SK-N-SH (cell line): ENCODE measurements around the gene TRIP13. TPM values are rescaled to one million over a fixed set of nuclear protein-coding genes. Genes with fewer than 3 reads are reported as not detected.

Source experiments
- CTCF ChIA-PET: fragments of 300-600, 350-600 bp; formaldehyde crosslinking; extraction: SDS; loops from one replicate; lab custom pipeline; 2021; lab: Yijun Ruan, JAX
- POLR2A ChIA-PET: fragments of 350-600 bp; sonication (Branson Sonifier 250); formaldehyde crosslinking; extraction: SDS; loops from one replicate; lab custom pipeline; 2020; ENCODE audit warnings: antibody characterized with exemption, inconsistent platforms; lab: Yijun Ruan, JAX
- DNase-seq: peaks from one replicate; pipeline ENCODE4 v3.0.0; 2012
- H2AFZ ChIP-seq: fragments of 200-600 bp; sonication (generic); 2 replicates; pipeline ENCODE4 v1.8.1; 2016; ENCODE audit warnings: antibody characterized with exemption, mild to moderate bottlenecking, low read depth
- H3F3A ChIP-seq: fragments of 200-600 bp; sonication (generic); replicated peaks from 2 replicates; pipeline ENCODE3; 2016; ENCODE audit warnings: antibody characterized with exemption, mild to moderate bottlenecking; ENCODE audit not compliant: insufficient read depth
- H3K27ac ChIP-seq, 2 experiments: fragments of 200-500 bp in 1 of 2; fragments of 200-600 bp in 1 of 2; sonication (Bioruptor generic) in 1 of 2; sonication (generic), shearing (Covaris generic) in 1 of 2; 2 replicates each; pipeline versions ENCODE4 v1.5.1 to v1.6.1; 2014 to 2016; ENCODE audit warnings: low read depth in 2 of 2, inconsistent platforms in 1 of 2, low read length in 1 of 2, mild to moderate bottlenecking in 1 of 2, mixed read lengths in 1 of 2
- H3K27me3 ChIP-seq: fragments of 200-600 bp; sonication (generic), shearing (Covaris generic); 2 replicates; pipeline ENCODE4 v1.6.1; 2016; ENCODE audit warnings: mixed run types; ENCODE audit not compliant: insufficient read depth
- H3K36me3 ChIP-seq, 2 experiments: fragments of 200-500 bp in 1 of 2; fragments of 200-600 bp in 1 of 2; sonication (Bioruptor generic) in 1 of 2; sonication (generic) in 1 of 2; replicated peaks in 1 of 2; 2 replicates each; pipeline versions ENCODE3 to v1.5.1; 2014 to 2016; ENCODE audit warnings: low read length in 1 of 2, mild to moderate bottlenecking in 1 of 2; ENCODE audit not compliant: insufficient read depth in 2 of 2, control insufficient read depth in 1 of 2
- H3K4me1 ChIP-seq, 2 experiments: fragments of 200-500 bp in 1 of 2; fragments of 200-600 bp in 1 of 2; sonication (Bioruptor generic) in 1 of 2; sonication (generic), shearing (Covaris generic) in 1 of 2; 2 replicates each; pipeline versions ENCODE4 v1.5.1 to v1.6.1; 2014 to 2016; ENCODE audit warnings: low read depth in 1 of 2, low read length in 1 of 2, mixed run types in 1 of 2; ENCODE audit not compliant: insufficient read depth in 2 of 2, control insufficient read depth in 1 of 2
- H3K4me2 ChIP-seq: fragments of 200-600 bp; sonication (generic), shearing (Covaris generic); 2 replicates; pipeline ENCODE4 v1.6.1; 2017; ENCODE audit warnings: mixed run types
- H3K4me3 ChIP-seq, 2 experiments: fragments of 200-500 bp in 1 of 2; fragments of 200-600 bp in 1 of 2; sonication (Bioruptor generic) in 1 of 2; sonication (generic), shearing (Covaris generic) in 1 of 2; 2 replicates each; pipeline versions ENCODE4 v1.5.1 to v1.8.1; 2014 to 2016; ENCODE audit warnings: low read depth in 2 of 2, inconsistent platforms in 1 of 2, low read length in 1 of 2, mild to moderate bottlenecking in 1 of 2, mixed read lengths in 1 of 2, moderate library complexity in 1 of 2
- H3K79me2 ChIP-seq: fragments of 200-600 bp; sonication (generic); 2 replicates; pipeline ENCODE4 v1.8.1; 2017; ENCODE audit warnings: mild to moderate bottlenecking; ENCODE audit not compliant: insufficient read depth
- H3K9ac ChIP-seq: fragments of 200-600 bp; sonication (generic); 2 replicates; pipeline ENCODE4 v1.6.1; 2017; ENCODE audit warnings: mixed run types
- H3K9me2 ChIP-seq: fragments of 200-600 bp; sonication (generic); 2 replicates; pipeline ENCODE4 v1.6.1; 2017; ENCODE audit warnings: mixed run types
- H3K9me3 ChIP-seq: fragments of 200-600 bp; sonication (generic); 2 replicates; pipeline ENCODE4 v1.6.1; 2017; ENCODE audit warnings: mixed run types, mild to moderate bottlenecking, moderate library complexity
- H4K20me1 ChIP-seq: fragments of 200-600 bp; sonication (generic); 2 replicates; pipeline ENCODE4 v1.6.1; 2017; ENCODE audit warnings: mild to moderate bottlenecking, mixed run types; ENCODE audit not compliant: insufficient read depth
- CHD2 ChIP-seq: fragments of 150-350 bp; IDR thresholded peaks from 2 replicates; pipeline ENCODE4 v1.6.1; 2018; ENCODE audit warnings: low read length; ENCODE audit not compliant: partially characterized antibody
- FOXJ3 ChIP-seq: sonication (generic); formaldehyde crosslinking; IDR thresholded peaks from 2 replicates; pipeline ENCODE4 v1.5.1; 2020; ENCODE audit warnings: mild to moderate bottlenecking, missing genetic modification reagents
- FOXM1 ChIP-seq: IDR thresholded peaks from 2 replicates; pipeline ENCODE4 v1.4.0; 2012; ENCODE audit warnings: low read depth, mild to moderate bottlenecking
- GATA2 ChIP-seq: sonication (generic); formaldehyde crosslinking; IDR thresholded peaks from 2 replicates; pipeline ENCODE4 v1.5.0; 2020; ENCODE audit warnings: mild to moderate bottlenecking, missing genetic modification reagents
- JUND ChIP-seq: IDR thresholded peaks from 2 replicates; pipeline ENCODE4 v1.4.0; 2012
- MEF2A ChIP-seq: IDR thresholded peaks from 2 replicates; pipeline ENCODE4 v1.4.0; 2012; ENCODE audit warnings: low read depth, borderline replicate concordance
- NFIC ChIP-seq: IDR thresholded peaks from 2 replicates; pipeline ENCODE4 v1.4.0; 2012; ENCODE audit warnings: borderline replicate concordance
- POLR2AphosphoS5 ChIP-seq: IDR thresholded peaks from 2 replicates; pipeline ENCODE4 v1.6.1; 2012; ENCODE audit warnings: low read depth, low read length
- RAD21 ChIP-seq: IDR thresholded peaks from 2 replicates; pipeline ENCODE4 v1.6.1; 2012; ENCODE audit warnings: mild to moderate bottlenecking, low read length
- REST ChIP-seq: IDR thresholded peaks from 2 replicates; pipeline ENCODE4 v1.6.1; 2012; ENCODE audit warnings: mild to moderate bottlenecking, low read depth, low read length, moderate library complexity
- RFX5 ChIP-seq: IDR thresholded peaks from 2 replicates; pipeline ENCODE4 v1.6.1; 2012; ENCODE audit warnings: mild to moderate bottlenecking, improper control_type of control experiment, low read length
- TCF12 ChIP-seq: IDR thresholded peaks from 2 replicates; pipeline ENCODE4 v1.4.0; 2012
- YY1 ChIP-seq: IDR thresholded peaks from 2 replicates; pipeline ENCODE4 v1.4.0; 2012; ENCODE audit warnings: low read depth, mild to moderate bottlenecking
- WGBS: methylation state at CpG from one replicate; pipeline ENCODE4 v1.1.6; 2017; ENCODE audit warnings: low lambda C conversion rate; 5-methylcytosine and 5-hydroxymethylcytosine counted together
- polyA plus RNA-seq, 3 experiments: library from polyadenylated mRNA; depleted of rRNA; stranded (reverse); fragments of >200 nt; gene quantifications; 2 replicates each; pipeline ENCODE4 v1.2.3, GENCODE V29; 2012
- TF ChIP-seq, protein P1 (sequence below): IDR thresholded peaks from 2 replicates; pipeline ENCODE4; 2012

Gene TRIP13
- polyA plus RNA-seq, 1 of the 3 experiments (the other 2 are of a cell fraction), result 24.1 TPM

DNA sequence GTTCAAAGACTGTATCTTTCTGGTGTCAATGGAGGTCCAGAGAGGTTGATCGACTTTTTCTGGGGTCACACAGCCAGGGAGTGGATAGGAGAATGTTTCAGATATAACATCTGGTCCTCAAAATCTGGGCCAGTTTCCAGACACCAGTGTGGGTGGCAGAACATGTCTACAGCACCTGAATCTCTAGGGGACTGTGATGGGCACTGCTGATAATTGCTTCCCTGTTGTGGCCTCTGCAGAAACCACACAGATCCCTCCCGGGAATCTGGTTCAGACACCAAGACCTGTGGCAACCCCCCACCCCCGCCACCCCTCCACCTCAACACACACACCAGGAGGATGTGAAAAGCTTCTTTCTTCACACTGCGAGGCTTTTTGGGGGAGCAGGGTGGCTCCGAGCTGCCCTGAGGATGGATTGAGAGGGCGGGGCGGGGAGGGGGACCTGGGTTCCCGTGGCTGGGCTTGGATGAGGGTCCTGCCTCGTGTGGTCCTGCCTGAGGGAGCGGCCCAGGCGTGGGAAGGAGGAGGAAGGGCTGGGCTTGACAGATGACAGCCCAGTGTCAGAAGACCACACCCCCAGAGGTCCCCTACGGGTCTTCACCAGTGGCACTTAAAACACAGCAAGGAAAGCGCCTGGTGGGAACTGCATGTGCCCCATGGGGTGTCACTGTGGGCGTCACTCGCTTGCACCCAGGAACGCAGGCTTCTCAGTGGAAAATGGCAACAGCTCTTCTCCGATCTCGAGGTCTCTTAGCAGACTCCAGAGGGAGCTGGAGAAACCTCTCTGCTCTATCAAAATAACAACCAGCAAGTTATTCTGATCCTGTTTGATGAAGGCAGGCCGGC is 55.2 kb downstream of the TRIP13 start:
- no peak overlapping the region for H3K27ac ChIP-seq
- no peaks in the 10 kb centered on the region for H3K9me2 ChIP-seq
- DNase-seq, result no peak
- peaks cover 27% of the 10 kb centered on the region for H3K27me3 ChIP-seq
- H3K79me2 ChIP-seq, result no peaks in the 10 kb centered on the region
- H3K9me3 ChIP-seq, result no peaks in the 10 kb centered on the region
- H4K20me1 ChIP-seq, result no peaks in the 10 kb centered on the region
- CTCF ChIA-PET, result interaction anchor here (0.8 to 3.3 kb wide), 9 partner anchors 13 to 220 kb away, joined by 3 to 17 read pairs (median 5); partner anchors contain the start of gene NKD2
- no peak overlapping the region for H2AFZ ChIP-seq
- TF ChIP-seq GATA2 (CRISPR knock-in tag) (peak; percentile 15; the same call in 1 of the 2 replicates), FOXJ3 (CRISPR knock-in tag) (no peak)
- no peak overlapping the region for H3K4me2 ChIP-seq
- H3K4me3 ChIP-seq, result no peak overlapping the region
- peaks cover 0 to 36% of the 10 kb centered on the region in 2 experiments; a peak in 1 of 4 replicates for H3K4me1 ChIP-seq
- POLR2A ChIA-PET, result no interaction called here
- 52% methylated on average over 11 of the region's 19 CpGs for WGBS
- no peak overlapping the region for H3K9ac ChIP-seq
- H3F3A ChIP-seq, result no peaks in the 10 kb centered on the region
- no peaks in the 10 kb centered on the region for H3K36me3 ChIP-seq

GRCh38 chr5:948472-949274 is 56.0 kb downstream of the TRIP13 start:
- peaks cover 0 to 36% of the 10 kb centered on the region in 2 experiments; a peak in 1 of 4 replicates for H3K4me1 ChIP-seq
- no peak overlapping the region for H2AFZ ChIP-seq
- H3K9me3 ChIP-seq, result no peaks in the 10 kb centered on the region
- no peaks in the 10 kb centered on the region for H3F3A ChIP-seq
- no peaks in the 10 kb centered on the region for H3K9me2 ChIP-seq
- no peak overlapping the region for H3K4me3 ChIP-seq
- no peaks in the 10 kb centered on the region for H3K36me3 ChIP-seq
- ChIA-PET POLR2A (interaction anchor here (0.6 kb wide), 1 partner anchor 645 kb away, joined by 3 read pairs; no protein-coding TSS in a partner anchor), CTCF (interaction anchor here (0.8 to 3.3 kb wide), 9 partner anchors 14 to 225 kb away, joined by 3 to 16 read pairs (median 4); partner anchors contain the start of gene NKD2)
- peaks cover 27% of the 10 kb centered on the region for H3K27me3 ChIP-seq
- TF ChIP-seq CHD2 (no peak), POLR2AphosphoS5 (no peak), TCF12 (no peak), NFIC (no peak), FOXM1 (no peak), GATA2 (CRISPR knock-in tag) (no peak), RAD21 (no peak), MEF2A (no peak)
- no peak overlapping the region for H3K4me2 ChIP-seq
- DNase-seq, result no peak
- H4K20me1 ChIP-seq, result no peaks in the 10 kb centered on the region
- no peaks in the 10 kb centered on the region for H3K79me2 ChIP-seq
- H3K9ac ChIP-seq, result no peak overlapping the region
- WGBS, result 75% methylated on average over 14 of the region's 19 CpGs
- no peak overlapping the region for H3K27ac ChIP-seq

GRCh38 chr5:949275-949543 is 56.5 kb downstream of the TRIP13 start:
- Histone ChIP-seq H3K27me3 (peaks cover 24% of the 10 kb centered on the region), H4K20me1 (no peaks in the 10 kb centered on the region), H3K36me3 (no peaks in the 10 kb centered on the region), H3K9me3 (no peaks in the 10 kb centered on the region), H3K9me2 (no peaks in the 10 kb centered on the region), H3K4me1 (peaks cover 0 to 36% of the 10 kb centered on the region in 2 experiments; a peak in 1 of 4 replicates), H3K9ac (no peak overlapping the region), H3K4me2 (no peak overlapping the region), H3K4me3 (no peak overlapping the region), H3F3A (no peaks in the 10 kb centered on the region), H3K27ac (no peak overlapping the region), H2AFZ (no peak overlapping the region), H3K79me2 (no peaks in the 10 kb centered on the region)
- WGBS, result 62% methylated on average over 5 of the region's 5 CpGs
- POLR2A ChIA-PET, result interaction anchor here (0.6 kb wide), 1 partner anchor 645 kb away, joined by 3 read pairs; no protein-coding TSS in a partner anchor
- CTCF ChIA-PET, result interaction anchor here (0.7 to 2.2 kb wide), 7 partner anchors 15 to 765 kb away, joined by 3 to 16 read pairs (median 3); partner anchors contain the start of gene NKD2
- DNase-seq, result no peak
- TF ChIP-seq YY1, result no peak
- no peak for TF ChIP-seq JUND
- no peak for TF ChIP-seq RFX5
- TF ChIP-seq, protein P1, sequence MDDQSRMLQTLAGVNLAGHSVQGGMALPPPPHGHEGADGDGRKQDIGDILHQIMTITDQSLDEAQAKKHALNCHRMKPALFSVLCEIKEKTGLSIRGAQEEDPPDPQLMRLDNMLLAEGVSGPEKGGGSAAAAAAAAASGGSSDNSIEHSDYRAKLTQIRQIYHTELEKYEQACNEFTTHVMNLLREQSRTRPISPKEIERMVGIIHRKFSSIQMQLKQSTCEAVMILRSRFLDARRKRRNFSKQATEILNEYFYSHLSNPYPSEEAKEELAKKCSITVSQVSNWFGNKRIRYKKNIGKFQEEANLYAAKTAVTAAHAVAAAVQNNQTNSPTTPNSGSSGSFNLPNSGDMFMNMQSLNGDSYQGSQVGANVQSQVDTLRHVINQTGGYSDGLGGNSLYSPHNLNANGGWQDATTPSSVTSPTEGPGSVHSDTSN, result no peak
- no peak for TF ChIP-seq NFIC
- TF ChIP-seq REST, result no peak
